Esophagus mucosa (tissue), 1 donor: ENCODE results near the gene CXCL1. TPM values are rescaled to one million over a fixed set of nuclear protein-coding genes. Genes with fewer than 3 reads are reported as not detected.
A peak's percentile ranks its signal among the peaks of the same experiment; 100 is the strongest.

Experiments used
- ATAC-seq: fragments of 200-7000 bp; cut with Tn5 transposase; one replicate; pipeline ENCODE4 v1.9.1; 2020
- total RNA-seq: library from RNA; stranded (reverse); gene quantifications from one replicate; pipeline ENCODE4 v1.2.4, GENCODE V29; 2023
- donor health status: DM: yes; HTN: yes; CAD: no.

The CXCL1 gene
- total RNA-seq, result 22.9 TPM

- ATAC-seq, result peak; percentile 56
Measured at GRCh38 chr4:73869130-73870055, at the start of gene CXCL1. CXCL1 (plus strand) TSS chr4:73869393; CDS start chr4:73869471, 78 bp downstream.

- no peak for ATAC-seq
Measured at GRCh38 chr4:73821325-73821724, 47.9 kb upstream of the CXCL1 start.

- peak; percentile 60 for ATAC-seq
Measured at GRCh38 chr4:73822389-73822788, 46.8 kb upstream of the CXCL1 start.

DNA sequence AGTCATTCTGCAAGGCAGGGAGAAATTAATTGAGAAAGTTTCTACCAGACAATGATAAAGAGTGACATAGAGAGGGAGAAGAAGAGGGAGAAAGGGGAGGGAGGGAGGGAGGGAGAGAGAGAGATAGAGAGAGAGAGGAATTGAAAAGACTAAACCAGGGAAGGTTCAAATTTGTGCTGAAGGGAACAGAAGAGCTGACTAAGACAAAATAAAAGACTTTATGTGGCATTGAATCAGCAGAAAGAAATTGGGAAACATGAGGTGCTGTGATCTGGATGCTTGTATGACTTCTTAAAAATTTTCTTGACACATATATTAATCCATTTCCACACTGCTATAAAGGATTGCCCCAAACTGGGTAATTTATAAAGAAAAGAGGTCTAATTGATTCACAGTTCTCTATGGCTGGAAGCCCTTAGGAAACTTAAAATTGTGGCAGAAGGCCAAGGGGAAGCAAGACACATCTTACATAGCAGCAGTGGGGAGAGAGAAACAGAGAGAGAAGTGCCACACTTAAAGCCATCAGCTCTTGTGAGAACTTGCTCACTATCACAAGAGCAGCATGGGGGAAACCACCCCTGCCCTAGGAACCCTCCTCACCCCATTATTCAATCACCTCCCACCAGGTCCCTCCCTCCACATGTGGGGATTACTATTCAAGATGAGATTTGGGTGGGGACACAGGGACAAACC is 46.2 kb upstream of the CXCL1 start:
- ATAC-seq, result no peak

DNA sequence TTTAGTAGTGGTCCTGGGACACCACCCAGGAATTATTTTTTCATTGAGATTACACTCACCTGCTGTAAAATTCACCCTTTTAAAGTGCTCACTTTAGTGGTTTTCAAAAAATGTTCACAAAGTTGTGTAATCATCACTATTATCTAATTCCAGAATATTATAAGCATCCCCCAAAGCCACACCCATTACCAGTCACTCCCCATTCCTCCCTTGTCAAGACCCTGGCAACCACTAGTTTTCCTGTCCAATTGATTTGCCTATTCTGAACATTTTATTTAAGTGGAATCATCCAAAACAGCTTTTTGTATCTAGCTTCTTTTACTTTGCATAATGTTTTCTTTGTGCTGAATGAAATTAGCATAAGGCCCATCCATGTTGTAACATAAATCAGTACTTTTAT is 45.4 kb upstream of the CXCL1 start:
- ATAC-seq, result no peak

- no peak for ATAC-seq
Measured at GRCh38 chr4:73828956-73829355, 40.2 kb upstream of the CXCL1 start.

DNA sequence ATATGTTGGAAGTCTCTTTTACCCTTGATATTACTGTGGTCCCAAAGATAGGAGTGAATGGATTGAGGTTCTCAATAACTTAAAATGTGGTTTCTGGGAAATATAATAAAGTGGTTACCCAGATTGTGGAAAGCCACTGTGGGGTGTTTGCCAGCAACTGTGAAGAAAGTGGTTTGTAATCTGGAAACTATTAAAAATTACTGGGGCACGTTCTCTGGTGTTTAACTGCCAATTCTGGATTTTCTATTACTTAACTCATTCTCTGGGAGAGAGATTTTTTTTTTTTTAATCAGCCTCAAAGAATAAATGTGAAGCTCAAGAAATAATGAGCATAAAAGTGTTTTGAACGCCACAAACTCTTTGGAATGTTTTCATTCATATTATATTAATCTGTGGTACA is 37.6 kb upstream of the CXCL1 start:
- no peak for ATAC-seq

DNA sequence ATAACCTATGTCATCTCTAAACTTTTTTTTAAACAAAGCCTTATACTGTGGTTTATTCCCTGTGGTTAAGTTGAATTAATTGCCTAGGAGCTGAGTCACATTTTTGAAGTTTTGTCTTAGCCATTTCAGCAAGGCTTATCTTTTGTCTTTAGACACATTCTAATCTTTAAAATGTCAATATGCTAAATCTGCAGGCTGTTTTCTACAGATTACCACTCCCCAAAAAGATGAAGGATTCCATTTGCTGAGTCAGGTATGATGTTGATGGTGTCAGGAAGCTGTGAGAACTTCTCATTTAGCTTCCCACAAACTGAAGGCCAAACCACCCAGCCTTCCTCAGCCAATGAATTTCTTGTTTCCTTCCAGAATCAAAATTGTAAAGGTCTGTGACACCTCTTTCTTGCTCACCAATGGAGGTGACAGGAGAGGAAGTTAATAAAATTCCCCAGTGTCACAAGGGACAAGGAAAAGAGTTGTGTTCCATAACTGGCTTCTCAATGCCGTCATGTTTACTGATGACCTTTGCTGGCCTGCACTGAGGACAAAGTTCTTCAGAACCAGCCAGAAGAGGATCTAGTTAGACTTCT is 36.4 kb upstream of the CXCL1 start:
- no peak for ATAC-seq

DNA sequence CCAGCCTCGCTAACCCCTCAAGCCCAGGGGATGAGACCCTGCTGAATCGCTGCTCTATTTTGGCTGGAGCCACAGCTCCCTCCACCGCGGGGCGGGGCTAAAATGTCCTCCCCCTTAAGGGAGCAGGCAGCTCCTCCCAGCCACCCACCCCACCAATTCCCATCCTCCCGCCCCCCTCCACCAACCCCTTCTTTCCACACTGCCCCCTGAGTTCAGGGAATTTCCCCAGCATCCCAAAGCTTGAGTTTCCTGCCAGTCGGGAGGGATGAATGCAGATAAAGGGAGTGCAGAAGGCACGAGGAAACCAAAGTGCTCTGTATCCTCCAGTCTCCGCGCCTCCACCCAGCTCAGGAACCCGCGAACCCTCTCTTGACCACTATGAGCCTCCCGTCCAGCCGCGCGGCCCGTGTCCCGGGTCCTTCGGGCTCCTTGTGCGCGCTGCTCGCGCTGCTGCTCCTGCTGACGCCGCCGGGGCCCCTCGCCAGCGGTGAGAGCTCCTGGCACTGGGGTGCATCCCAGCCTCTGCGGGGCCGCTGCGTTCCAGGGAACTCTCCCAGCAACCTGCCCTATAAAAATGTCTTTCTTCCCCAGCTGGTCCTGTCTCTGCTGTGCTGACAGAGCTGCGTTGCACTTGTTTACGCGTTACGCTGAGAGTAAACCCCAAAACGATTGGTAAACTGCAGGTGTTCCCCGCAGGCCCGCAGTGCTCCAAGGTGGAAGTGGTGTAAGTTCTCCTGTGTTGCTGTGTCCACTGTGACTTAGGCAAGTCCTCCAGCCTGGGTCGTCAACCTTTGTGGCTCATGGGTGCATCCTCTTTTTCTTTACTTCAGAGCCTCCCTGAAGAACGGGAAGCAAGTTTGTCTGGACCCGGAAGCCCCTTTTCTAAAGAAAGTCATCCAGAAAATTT is 32.6 kb upstream of the CXCL1 start, which contains the start of gene CXCL6:
TSS of gene CXCL6 (plus strand) at position 306 of the 907 bp plus-strand sequence. CDS start at position 379, 73 bp downstream.
- ATAC-seq, result peak; percentile 33

DNA sequence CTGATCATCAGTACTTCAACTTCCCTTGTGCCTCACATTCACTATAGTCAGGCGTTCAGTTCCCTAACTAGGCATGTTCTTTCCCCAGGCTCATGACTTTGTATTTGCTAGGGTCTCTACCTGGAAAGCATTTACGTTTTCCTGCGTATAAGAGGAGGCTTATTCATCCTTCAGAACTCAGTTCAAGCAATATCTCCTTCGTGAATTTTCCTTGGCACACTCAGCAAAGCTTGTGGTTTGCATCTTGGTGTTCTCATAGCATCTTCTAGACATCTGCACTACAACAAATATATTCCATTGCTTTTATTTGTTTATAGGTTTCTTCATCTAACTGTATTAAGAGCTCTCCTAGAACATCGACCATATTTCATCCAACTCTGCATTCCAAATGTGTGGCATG is 30.1 kb upstream of the CXCL1 start:
- ATAC-seq, result no peak

GRCh38 chr4:73839715-73840114 is 29.5 kb upstream of the CXCL1 start:
- no peak for ATAC-seq

DNA sequence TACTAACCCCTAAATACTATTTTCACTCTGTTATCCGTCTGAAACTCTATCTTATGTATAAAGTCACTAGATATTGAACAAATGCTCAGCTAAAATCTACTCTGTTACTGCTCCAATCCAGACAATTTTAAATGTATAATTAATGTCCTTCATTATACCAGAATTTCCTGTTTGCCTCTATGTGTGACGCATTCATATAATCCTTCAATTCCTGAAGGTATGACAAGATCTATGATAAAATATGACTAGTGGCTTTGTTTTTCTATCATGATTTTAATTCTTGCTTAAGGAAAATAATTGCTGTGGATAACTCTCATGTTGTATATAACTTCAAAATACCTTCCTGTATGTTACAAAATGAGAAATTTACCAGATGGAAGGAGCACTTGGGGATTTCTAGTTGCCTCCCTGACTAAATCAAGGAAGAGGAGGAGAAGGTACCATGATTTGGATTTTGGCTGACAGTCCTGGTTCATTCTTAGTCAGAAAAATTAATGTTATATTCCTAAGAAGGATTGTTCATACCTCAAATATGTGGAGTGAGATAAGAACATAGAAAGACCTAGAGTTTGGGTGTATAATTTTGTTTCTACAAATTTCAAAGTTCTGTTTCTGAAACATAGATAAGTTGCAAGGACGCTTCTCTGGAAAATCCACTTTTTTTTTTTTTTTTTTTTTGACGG is 27.8 kb upstream of the CXCL1 start:
- peak; percentile 78 for ATAC-seq

- ATAC-seq, result no peak
Measured at GRCh38 chr4:73842696-73843095, 26.5 kb upstream of the CXCL1 start.

- ATAC-seq, result no peak
Measured at GRCh38 chr4:73843369-73843768, 25.8 kb upstream of the CXCL1 start.

DNA sequence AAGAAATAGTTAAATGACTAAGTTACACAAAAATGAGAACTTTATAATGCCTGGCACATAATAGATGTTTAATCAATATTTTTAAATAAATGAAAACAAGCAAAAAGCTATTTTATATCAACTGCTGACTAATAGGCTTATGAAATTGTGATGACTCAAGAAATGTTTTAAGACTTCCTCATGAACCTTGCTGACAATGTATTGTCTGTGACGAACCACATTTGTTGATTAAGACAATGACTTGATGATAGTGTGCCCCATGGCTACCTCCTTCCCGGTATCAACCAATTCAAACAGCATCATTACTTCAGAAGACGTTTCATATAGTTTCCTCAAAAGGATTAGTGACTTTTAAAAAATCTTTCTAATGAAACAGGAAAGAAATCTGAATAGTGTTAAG is 24.8 kb upstream of the CXCL1 start:
- ATAC-seq, result peak; percentile 83

DNA sequence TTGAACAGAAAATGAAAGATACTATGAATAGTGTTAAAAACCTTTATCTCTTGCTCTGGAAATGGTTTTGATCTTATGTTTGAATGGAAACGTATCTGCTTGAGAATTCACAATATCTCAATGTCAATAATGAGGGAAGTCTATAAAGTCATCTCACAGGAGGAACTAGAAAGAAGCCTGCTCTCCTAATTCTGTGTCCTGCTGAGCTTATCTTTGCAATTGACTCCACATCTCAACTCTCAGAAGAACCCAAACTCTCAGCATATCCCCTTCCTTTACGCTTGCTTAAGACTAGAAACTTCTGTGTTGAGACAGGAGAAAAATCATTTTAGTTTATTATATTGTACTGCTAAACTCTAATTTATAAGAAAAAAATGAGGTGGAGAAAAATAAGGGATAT is 24.4 kb upstream of the CXCL1 start:
- ATAC-seq, result no peak

- no peak for ATAC-seq
Measured at GRCh38 chr4:73847526-73848182, 21.5 kb upstream of the CXCL1 start.

- no peak for ATAC-seq
Measured at GRCh38 chr4:73848183-73848777, 20.9 kb upstream of the CXCL1 start.

GRCh38 chr4:73850261-73850970 is 18.8 kb upstream of the CXCL1 start:
- peak; percentile 36 for ATAC-seq

DNA sequence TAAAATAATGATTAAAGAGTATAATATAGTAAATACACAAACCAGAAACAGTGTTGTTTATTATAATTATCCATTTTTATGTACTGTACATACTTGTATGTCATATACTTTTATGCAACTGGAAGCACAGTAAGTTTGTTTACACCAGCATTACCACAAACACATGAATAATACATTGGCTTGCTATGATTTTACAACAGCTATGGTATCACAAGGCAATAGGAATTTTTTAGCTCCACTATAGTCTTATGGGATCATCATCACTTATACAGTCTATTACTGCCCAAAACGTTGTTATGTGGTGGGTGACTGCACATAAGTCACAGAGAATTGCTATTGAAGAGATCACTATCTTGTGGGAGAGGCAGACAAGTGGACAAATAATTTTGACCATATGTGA is 17.9 kb upstream of the CXCL1 start:
- no peak for ATAC-seq
